K562 (cell line): ENCODE measurements around the gene CAPN2. TPM values are rescaled to one million over a fixed set of nuclear protein-coding genes. Genes with fewer than 3 reads are reported as not detected.

ENCODE experiments used
- DACH1 ChIP-seq: fragments of 450-650 bp; IDR thresholded peaks from 2 replicates; pipeline ENCODE4 v1.6.1; 2018; ENCODE audit not compliant: partially characterized antibody
- EGR1 ChIP-seq: fragments of 450-650 bp; conservative IDR thresholded peaks from 2 replicates; pipeline ENCODE4 v1.6.1; 2017; ENCODE audit warnings: mild to moderate bottlenecking
- FIP1L1 ChIP-seq: fragments of 200-400 bp; formaldehyde crosslinking; IDR thresholded peaks from 2 replicates; pipeline ENCODE4 v1.6.1; 2018; ENCODE audit warnings: mild to moderate bottlenecking, low read depth, low read length; ENCODE audit not compliant: poor library complexity, severe bottlenecking
- HDAC2 ChIP-seq: fragments of 450-650 bp; IDR thresholded peaks from 2 replicates; pipeline ENCODE4 v1.6.1; 2016; ENCODE audit warnings: mild to moderate bottlenecking
- HDAC3 ChIP-seq: fragments of 450-650 bp; IDR thresholded peaks from 2 replicates; pipeline ENCODE4 v1.6.1; 2018; ENCODE audit warnings: borderline replicate concordance, mild to moderate bottlenecking, moderate library complexity; ENCODE audit not compliant: partially characterized antibody
- MCM3 ChIP-seq: fragments of 450-650 bp; IDR thresholded peaks from 2 replicates; pipeline ENCODE4 v1.6.1; 2016
- NR2C1 ChIP-seq, 2 experiments: fragments of 450-650 bp; IDR thresholded peaks; 2 replicates each; pipeline ENCODE4 v1.6.1; 2017; ENCODE audit warnings: mild to moderate bottlenecking in 2 of 2, antibody characterized with exemption in 1 of 2, inconsistent platforms in 1 of 2, missing compliant biosample characterization in 1 of 2, missing genetic modification characterization in 1 of 2
- ZFX ChIP-seq: sonication (generic); formaldehyde crosslinking; IDR thresholded peaks from 2 replicates; pipeline ENCODE4 v1.8.0; 2022; ENCODE audit warnings: mild to moderate bottlenecking, missing genetic modification reagents, moderate library complexity
- ZNF77 ChIP-seq: fragments of 250-450 bp; sonication (Bioruptor Pico); IDR thresholded peaks from 2 replicates; pipeline ENCODE4 v1.5.0; 2020
- polyA plus RNA-seq, 8 experiments: library from polyadenylated mRNA; depleted of rRNA in 4 of 8; stranded (reverse) in 5 of 8; unstranded in 3 of 8; fragments of >200 nt; fragmentation: Nextera tagmentation in 2 of 8; fragmentation: Illumina TruSeq in 1 of 8; extraction: Ambion mirVana in 2 of 8; extraction: Trizol in 1 of 8; gene quantifications; 2 replicates each; pipeline versions ENCODE4 v1.2.1 to v1.2.3, GENCODE V29; 2011 to 2014; ENCODE audit warnings: inconsistent platforms in 1 of 8, missing spikeins in 1 of 8
- total RNA-seq, 7 experiments: library from RNA; depleted of rRNA in 6 of 7; stranded (reverse); fragments of >200 nt in 6 of 7; fragmentation: Illumina TruSeq in 2 of 7; extraction: Trizol in 2 of 7; gene quantifications; 2 replicates each; pipeline versions ENCODE4 v1.2.1 to v1.2.3, GENCODE V29; 2011 to 2021; ENCODE audit warnings: low replicate concordance in 1 of 7
- TF ChIP-seq, protein P1 (sequence below), 2 experiments: fragments of 450-650 bp in 1 of 2; sonication (generic) in 1 of 2; formaldehyde crosslinking in 1 of 2; IDR thresholded peaks; 2 replicates each; pipeline versions ENCODE4 v1.7.1 to v1.9.0; 2016 to 2022; ENCODE audit warnings: inconsistent platforms in 1 of 2, mild to moderate bottlenecking in 1 of 2, missing genetic modification reagents in 1 of 2
- TF ChIP-seq, protein P2 (sequence below): fragments of 150-350 bp; IDR thresholded peaks from 2 replicates; pipeline ENCODE4 v1.6.1; 2014; ENCODE audit warnings: low read depth, mild to moderate bottlenecking, low read length, borderline replicate concordance
- TF ChIP-seq, protein P3 (sequence below): sonication (generic); formaldehyde crosslinking; IDR thresholded peaks from 2 replicates; pipeline ENCODE4 v1.8.1; 2023; ENCODE audit warnings: mild to moderate bottlenecking, missing genetic modification reagents, moderate library complexity
- TF ChIP-seq, protein P4 (sequence below): fragments of 450-650 bp; IDR thresholded peaks from 2 replicates; pipeline ENCODE4 v1.6.1; 2017; ENCODE audit warnings: mild to moderate bottlenecking, moderate library complexity

The CAPN2 gene
- total and polyA plus RNA-seq, 9 of the 15 experiments (the other 6 are each of a cell fraction or from before 2014, with no cell fraction given), result 24.6 to 157 (median 101) TPM

DNA sequence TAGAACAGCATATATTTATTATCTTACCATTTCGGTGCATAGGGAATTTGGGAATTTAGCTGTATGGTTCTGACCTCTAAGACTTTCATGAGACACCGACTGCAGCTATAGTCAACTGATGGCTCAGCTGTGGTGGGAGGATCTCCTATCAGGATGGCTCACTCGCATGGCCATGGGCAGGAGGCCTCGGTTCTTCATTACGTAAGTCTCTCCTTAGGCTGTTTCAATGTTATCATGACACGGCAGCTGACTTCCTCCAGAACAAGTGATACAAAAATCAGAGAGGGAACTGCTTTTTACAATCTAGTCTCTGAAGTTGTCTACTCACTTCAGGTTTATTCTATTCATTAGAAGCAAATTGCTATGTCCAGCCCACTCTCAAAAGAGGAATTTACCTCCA, 33.5 kb upstream of the CAPN2 start (continued):
- TF ChIP-seq, protein P1, sequence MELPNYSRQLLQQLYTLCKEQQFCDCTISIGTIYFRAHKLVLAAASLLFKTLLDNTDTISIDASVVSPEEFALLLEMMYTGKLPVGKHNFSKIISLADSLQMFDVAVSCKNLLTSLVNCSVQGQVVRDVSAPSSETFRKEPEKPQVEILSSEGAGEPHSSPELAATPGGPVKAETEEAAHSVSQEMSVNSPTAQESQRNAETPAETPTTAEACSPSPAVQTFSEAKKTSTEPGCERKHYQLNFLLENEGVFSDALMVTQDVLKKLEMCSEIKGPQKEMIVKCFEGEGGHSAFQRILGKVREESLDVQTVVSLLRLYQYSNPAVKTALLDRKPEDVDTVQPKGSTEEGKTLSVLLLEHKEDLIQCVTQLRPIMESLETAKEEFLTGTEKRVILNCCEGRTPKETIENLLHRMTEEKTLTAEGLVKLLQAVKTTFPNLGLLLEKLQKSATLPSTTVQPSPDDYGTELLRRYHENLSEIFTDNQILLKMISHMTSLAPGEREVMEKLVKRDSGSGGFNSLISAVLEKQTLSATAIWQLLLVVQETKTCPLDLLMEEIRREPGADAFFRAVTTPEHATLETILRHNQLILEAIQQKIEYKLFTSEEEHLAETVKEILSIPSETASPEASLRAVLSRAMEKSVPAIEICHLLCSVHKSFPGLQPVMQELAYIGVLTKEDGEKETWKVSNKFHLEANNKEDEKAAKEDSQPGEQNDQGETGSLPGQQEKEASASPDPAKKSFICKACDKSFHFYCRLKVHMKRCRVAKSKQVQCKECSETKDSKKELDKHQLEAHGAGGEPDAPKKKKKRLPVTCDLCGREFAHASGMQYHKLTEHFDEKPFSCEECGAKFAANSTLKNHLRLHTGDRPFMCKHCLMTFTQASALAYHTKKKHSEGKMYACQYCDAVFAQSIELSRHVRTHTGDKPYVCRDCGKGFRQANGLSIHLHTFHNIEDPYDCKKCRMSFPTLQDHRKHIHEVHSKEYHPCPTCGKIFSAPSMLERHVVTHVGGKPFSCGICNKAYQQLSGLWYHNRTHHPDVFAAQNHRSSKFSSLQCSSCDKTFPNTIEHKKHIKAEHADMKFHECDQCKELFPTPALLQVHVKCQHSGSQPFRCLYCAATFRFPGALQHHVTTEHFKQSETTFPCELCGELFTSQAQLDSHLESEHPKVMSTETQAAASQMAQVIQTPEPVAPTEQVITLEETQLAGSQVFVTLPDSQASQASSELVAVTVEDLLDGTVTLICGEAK (IDR thresholded peaks at IDR 0.05), result no peak
- TF ChIP-seq, protein P1 (CRISPR knock-in tag; IDR thresholded peaks at IDR 0.05), result no peak
- TF ChIP-seq ZNF77 (CRISPR knock-in tag) (no peak), ZFX (CRISPR knock-in tag) (0 out of 2 replicates have a peak, but pooled peaks have one; percentile 15), EGR1 (peak; percentile 21; the same call in 1 of the 2 replicates), NR2C1 (IDR thresholded peaks at IDR 0.05) (no peak), NR2C1 (tag; IDR thresholded peaks at IDR 0.05) (peak; percentile 43; the same call in 1 of the 2 replicates), FIP1L1 (no peak), DACH1 (peak; percentile 61), MCM3 (no peak), HDAC2 (peak; percentile 99), HDAC3 (peak; percentile 82)
- TF ChIP-seq, protein P2, sequence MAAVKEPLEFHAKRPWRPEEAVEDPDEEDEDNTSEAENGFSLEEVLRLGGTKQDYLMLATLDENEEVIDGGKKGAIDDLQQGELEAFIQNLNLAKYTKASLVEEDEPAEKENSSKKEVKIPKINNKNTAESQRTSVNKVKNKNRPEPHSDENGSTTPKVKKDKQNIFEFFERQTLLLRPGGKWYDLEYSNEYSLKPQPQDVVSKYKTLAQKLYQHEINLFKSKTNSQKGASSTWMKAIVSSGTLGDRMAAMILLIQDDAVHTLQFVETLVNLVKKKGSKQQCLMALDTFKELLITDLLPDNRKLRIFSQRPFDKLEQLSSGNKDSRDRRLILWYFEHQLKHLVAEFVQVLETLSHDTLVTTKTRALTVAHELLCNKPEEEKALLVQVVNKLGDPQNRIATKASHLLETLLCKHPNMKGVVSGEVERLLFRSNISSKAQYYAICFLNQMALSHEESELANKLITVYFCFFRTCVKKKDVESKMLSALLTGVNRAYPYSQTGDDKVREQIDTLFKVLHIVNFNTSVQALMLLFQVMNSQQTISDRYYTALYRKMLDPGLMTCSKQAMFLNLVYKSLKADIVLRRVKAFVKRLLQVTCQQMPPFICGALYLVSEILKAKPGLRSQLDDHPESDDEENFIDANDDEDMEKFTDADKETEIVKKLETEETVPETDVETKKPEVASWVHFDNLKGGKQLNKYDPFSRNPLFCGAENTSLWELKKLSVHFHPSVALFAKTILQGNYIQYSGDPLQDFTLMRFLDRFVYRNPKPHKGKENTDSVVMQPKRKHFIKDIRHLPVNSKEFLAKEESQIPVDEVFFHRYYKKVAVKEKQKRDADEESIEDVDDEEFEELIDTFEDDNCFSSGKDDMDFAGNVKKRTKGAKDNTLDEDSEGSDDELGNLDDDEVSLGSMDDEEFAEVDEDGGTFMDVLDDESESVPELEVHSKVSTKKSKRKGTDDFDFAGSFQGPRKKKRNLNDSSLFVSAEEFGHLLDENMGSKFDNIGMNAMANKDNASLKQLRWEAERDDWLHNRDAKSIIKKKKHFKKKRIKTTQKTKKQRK, result no peak
- TF ChIP-seq, protein P3, sequence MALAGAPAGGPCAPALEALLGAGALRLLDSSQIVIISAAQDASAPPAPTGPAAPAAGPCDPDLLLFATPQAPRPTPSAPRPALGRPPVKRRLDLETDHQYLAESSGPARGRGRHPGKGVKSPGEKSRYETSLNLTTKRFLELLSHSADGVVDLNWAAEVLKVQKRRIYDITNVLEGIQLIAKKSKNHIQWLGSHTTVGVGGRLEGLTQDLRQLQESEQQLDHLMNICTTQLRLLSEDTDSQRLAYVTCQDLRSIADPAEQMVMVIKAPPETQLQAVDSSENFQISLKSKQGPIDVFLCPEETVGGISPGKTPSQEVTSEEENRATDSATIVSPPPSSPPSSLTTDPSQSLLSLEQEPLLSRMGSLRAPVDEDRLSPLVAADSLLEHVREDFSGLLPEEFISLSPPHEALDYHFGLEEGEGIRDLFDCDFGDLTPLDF, result no peak; the same call in 1 of the 2 replicates
- TF ChIP-seq, protein P4, sequence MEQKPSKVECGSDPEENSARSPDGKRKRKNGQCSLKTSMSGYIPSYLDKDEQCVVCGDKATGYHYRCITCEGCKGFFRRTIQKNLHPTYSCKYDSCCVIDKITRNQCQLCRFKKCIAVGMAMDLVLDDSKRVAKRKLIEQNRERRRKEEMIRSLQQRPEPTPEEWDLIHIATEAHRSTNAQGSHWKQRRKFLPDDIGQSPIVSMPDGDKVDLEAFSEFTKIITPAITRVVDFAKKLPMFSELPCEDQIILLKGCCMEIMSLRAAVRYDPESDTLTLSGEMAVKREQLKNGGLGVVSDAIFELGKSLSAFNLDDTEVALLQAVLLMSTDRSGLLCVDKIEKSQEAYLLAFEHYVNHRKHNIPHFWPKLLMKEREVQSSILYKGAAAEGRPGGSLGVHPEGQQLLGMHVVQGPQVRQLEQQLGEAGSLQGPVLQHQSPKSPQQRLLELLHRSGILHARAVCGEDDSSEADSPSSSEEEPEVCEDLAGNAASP, result no peak
